ENCODE results near the gene NKX6-2.
"Not testable (repeated sequence)": the region's sequence is repeated elsewhere in the genome, so short reads cannot be mapped to it uniquely, and the experiment has no call there.

Gene NKX6-2

GRCh38 chr10:132783165-132783939, 2.6 kb downstream of the NKX6-2 start:
- no peak for DNase-seq (ENCODE audit: low read depth in 2 of 2, low spot score in 1 of 2)

- no peak for DNase-seq (ENCODE audit: low read depth in 2 of 2, low spot score in 1 of 2)
Observed at GRCh38 chr10:132781556-132781955, 4.4 kb downstream of the NKX6-2 start.

GRCh38 chr10:132780356-132780755, 5.6 kb downstream of the NKX6-2 start:
- no peak for DNase-seq (ENCODE audit: low read depth in 2 of 2, low spot score in 1 of 2)

GRCh38 chr10:132779549-132780294, 6.2 kb downstream of the NKX6-2 start:
- DNase-seq (ENCODE audit: low read depth in 2 of 2, low spot score in 1 of 2), result no peak

- DNase-seq (ENCODE audit: low read depth in 2 of 2, low spot score in 1 of 2), result no peak
Observed at GRCh38 chr10:132777441-132777840, 8.5 kb downstream of the NKX6-2 start.

- no peak for DNase-seq (ENCODE audit: low read depth in 2 of 2, low spot score in 1 of 2)
Observed at GRCh38 chr10:132776821-132777220, 9.1 kb downstream of the NKX6-2 start.

GRCh38 chr10:132776186-132776585, 9.8 kb downstream of the NKX6-2 start:
- no peak for DNase-seq (ENCODE audit: low read depth in 2 of 2, low spot score in 1 of 2)

- no peak for DNase-seq (ENCODE audit: low read depth in 2 of 2, low spot score in 1 of 2)
Observed at GRCh38 chr10:132774902-132775863, 10.8 kb downstream of the NKX6-2 start.

GRCh38 chr10:132774181-132774901, 11.6 kb downstream of the NKX6-2 start:
- no peak for DNase-seq (ENCODE audit: low read depth in 2 of 2, low spot score in 1 of 2)

- not testable (repeated sequence) for DNase-seq (ENCODE audit: low read depth in 2 of 2, low spot score in 1 of 2)
Observed at GRCh38 chr10:132772816-132773215, 13.1 kb downstream of the NKX6-2 start.

- no peak for DNase-seq (ENCODE audit: low read depth in 2 of 2, low spot score in 1 of 2)
Observed at GRCh38 chr10:132770061-132771021, 15.6 kb downstream of the NKX6-2 start.

GRCh38 chr10:132768346-132769248, 17.4 kb downstream of the NKX6-2 start:
- no peak for DNase-seq (ENCODE audit: low read depth in 2 of 2, low spot score in 1 of 2)

GRCh38 chr10:132766291-132766690, 19.7 kb downstream of the NKX6-2 start:
- no peak for DNase-seq (ENCODE audit: low read depth in 2 of 2, low spot score in 1 of 2)

- no peak for DNase-seq (ENCODE audit: low read depth in 2 of 2, low spot score in 1 of 2)
Observed at GRCh38 chr10:132765435-132765834, 20.5 kb downstream of the NKX6-2 start.

GRCh38 chr10:132764108-132764507, 21.8 kb downstream of the NKX6-2 start:
- DNase-seq (ENCODE audit: low read depth in 2 of 2, low spot score in 1 of 2), result no peak

- no peak for DNase-seq (ENCODE audit: low read depth in 2 of 2, low spot score in 1 of 2)
Observed at GRCh38 chr10:132763545-132763944, 22.4 kb downstream of the NKX6-2 start.

- no peak for DNase-seq (ENCODE audit: low read depth in 2 of 2, low spot score in 1 of 2)
Observed at GRCh38 chr10:132762267-132762666, 23.7 kb downstream of the NKX6-2 start.

- no peak for DNase-seq (ENCODE audit: low read depth in 2 of 2, low spot score in 1 of 2)
Observed at GRCh38 chr10:132761395-132762060, 24.4 kb downstream of the NKX6-2 start.

Measured in stimulated activated CD8-positive, alpha-beta memory T cell treated with anti-CD3 and anti-CD28 coated beads, Interleukin-4, amount 100 ng/mL, for 4 hours (primary cell).